Karpas-422 (cell line): ENCODE results near the gene ST7L. TPM values are rescaled to one million over a fixed set of nuclear protein-coding genes. Genes with fewer than 3 reads are reported as not detected.

Source experiments
- DNase-seq: peaks from one replicate; pipeline ENCODE4 v3.0.0-alpha.2; 2015
- H2AFZ ChIP-seq: fragments of 200-600 bp; sonication (generic); 2 replicates; pipeline ENCODE4 v1.6.1; 2014; ENCODE audit warnings: antibody characterized with exemption, low read length, mixed read lengths
- H3K27ac ChIP-seq: fragments of 200-600 bp; sonication (generic); 2 replicates; pipeline ENCODE4 v1.5.1; 2014; ENCODE audit warnings: mild to moderate bottlenecking, low read length, moderate library complexity
- H3K27me3 ChIP-seq: fragments of 200-600 bp; sonication (generic); 2 replicates; pipeline ENCODE4 v1.6.1; 2014; ENCODE audit warnings: low read length, mixed read lengths
- H3K36me3 ChIP-seq: fragments of 200-600 bp; sonication (generic); 2 replicates; pipeline ENCODE4 v1.6.1; 2014; ENCODE audit warnings: low read length, mixed read lengths; ENCODE audit not compliant: insufficient read depth
- H3K4me1 ChIP-seq: fragments of 200-600 bp; sonication (generic); 2 replicates; pipeline ENCODE4 v1.6.1; 2014; ENCODE audit warnings: mild to moderate bottlenecking, low read length, mixed read lengths
- H3K4me2 ChIP-seq: fragments of 200-600 bp; sonication (generic); 2 replicates; pipeline ENCODE4 v1.6.1; 2014; ENCODE audit warnings: low read length, low read depth, mild to moderate bottlenecking; ENCODE audit not compliant: poor library complexity, severe bottlenecking
- H3K4me3 ChIP-seq: fragments of 200-600 bp; sonication (generic); 2 replicates; pipeline ENCODE4 v1.5.1; 2014; ENCODE audit warnings: mild to moderate bottlenecking, antibody characterized with exemption, low read length, mixed read lengths
- H3K79me2 ChIP-seq: fragments of 200-600 bp; sonication (generic); 2 replicates; pipeline ENCODE4 v1.6.1; 2014; ENCODE audit warnings: mild to moderate bottlenecking, low read length, mixed read lengths
- H3K9ac ChIP-seq: fragments of 200-600 bp; sonication (generic); 2 replicates; pipeline ENCODE4 v1.6.0; 2014; ENCODE audit warnings: low read length
- H3K9me2 ChIP-seq: fragments of 200-600 bp; sonication (generic), shearing (Covaris generic); replicated peaks from 2 replicates; pipeline ENCODE4 v1.6.0; 2014; ENCODE audit warnings: mild to moderate bottlenecking, low read length, moderate library complexity; ENCODE audit not compliant: insufficient read depth
- H3K9me3 ChIP-seq: fragments of 300-700, 200-600 bp; sonication (generic); 2 replicates; pipeline ENCODE4 v1.6.1; 2014; ENCODE audit warnings: low read length, mixed read lengths
- H4K20me1 ChIP-seq: fragments of 200-600 bp; sonication (generic); 2 replicates; pipeline ENCODE4 v1.6.1; 2014; ENCODE audit warnings: mild to moderate bottlenecking, antibody characterized with exemption, low read length, low read depth; ENCODE audit not compliant: insufficient read depth
- total RNA-seq: library from RNA; depleted of rRNA; stranded (reverse); fragments of >200 nt; shearing (Covaris generic); gene quantifications from 2 replicates; pipeline ENCODE4 v1.2.3, GENCODE V29; 2014; ENCODE audit warnings: low replicate concordance

Gene ST7L
- total RNA-seq, 1 experiment from 2014 or later, result 14.4 TPM

GRCh38 chr1:112540226-112540794 lies 78.6 kb downstream of the ST7L start:
- Histone ChIP-seq H3K9me2 (no peaks in the 10 kb centered on the region), H3K9ac (no peak overlapping the region), H4K20me1 (no peaks in the 10 kb centered on the region), H3K9me3 (no peaks in the 10 kb centered on the region), H3K36me3 (no peaks in the 10 kb centered on the region), H3K27ac (no peak overlapping the region), H2AFZ (no peak overlapping the region), H3K27me3 (no peaks in the 10 kb centered on the region), H3K4me3 (no peak overlapping the region), H3K4me2 (no peak overlapping the region), H3K4me1 (no peaks in the 10 kb centered on the region), H3K79me2 (no peaks in the 10 kb centered on the region)
- DNase-seq, result no peak

- Histone ChIP-seq H3K27ac (no peak overlapping the region), H3K9me3 (no peaks in the 10 kb centered on the region), H3K9ac (no peak overlapping the region), H3K4me3 (no peak overlapping the region), H3K79me2 (no peaks in the 10 kb centered on the region), H3K36me3 (no peaks in the 10 kb centered on the region), H3K4me2 (no peak overlapping the region), H4K20me1 (no peaks in the 10 kb centered on the region), H3K4me1 (no peaks in the 10 kb centered on the region), H3K27me3 (no peaks in the 10 kb centered on the region), H2AFZ (no peak overlapping the region), H3K9me2 (no peaks in the 10 kb centered on the region)
- DNase-seq, result no peak
Measured at GRCh38 chr1:112538883-112539282, 80.1 kb downstream of the ST7L start.

GRCh38 chr1:112537456-112537855 lies 81.5 kb downstream of the ST7L start:
- Histone ChIP-seq H3K9ac (no peak overlapping the region), H3K79me2 (no peaks in the 10 kb centered on the region), H3K27me3 (no peaks in the 10 kb centered on the region), H4K20me1 (no peaks in the 10 kb centered on the region), H3K36me3 (no peaks in the 10 kb centered on the region), H3K4me3 (no peak overlapping the region), H3K9me3 (no peaks in the 10 kb centered on the region), H3K27ac (no peak overlapping the region), H2AFZ (no peak overlapping the region), H3K4me2 (no peak overlapping the region), H3K4me1 (no peaks in the 10 kb centered on the region), H3K9me2 (no peaks in the 10 kb centered on the region)
- no peak for DNase-seq

GRCh38 chr1:112536561-112536960 lies 82.4 kb downstream of the ST7L start:
- H4K20me1 ChIP-seq, result no peaks in the 10 kb centered on the region
- DNase-seq, result no peak
- H3K4me1 ChIP-seq, result no peaks in the 10 kb centered on the region
- no peak overlapping the region for H3K27ac ChIP-seq
- no peak overlapping the region for H2AFZ ChIP-seq
- no peaks in the 10 kb centered on the region for H3K9me2 ChIP-seq
- H3K4me2 ChIP-seq, result no peak overlapping the region
- H3K79me2 ChIP-seq, result no peaks in the 10 kb centered on the region
- H3K36me3 ChIP-seq, result no peaks in the 10 kb centered on the region
- no peaks in the 10 kb centered on the region for H3K9me3 ChIP-seq
- H3K9ac ChIP-seq, result no peak overlapping the region
- no peak overlapping the region for H3K4me3 ChIP-seq
- no peaks in the 10 kb centered on the region for H3K27me3 ChIP-seq

GRCh38 chr1:112533029-112533428 lies 85.9 kb downstream of the ST7L start:
- Histone ChIP-seq H3K9ac (no peak overlapping the region), H3K4me3 (no peak overlapping the region), H3K36me3 (no peaks in the 10 kb centered on the region), H2AFZ (no peak overlapping the region), H3K79me2 (no peaks in the 10 kb centered on the region), H4K20me1 (no peaks in the 10 kb centered on the region), H3K27ac (no peak overlapping the region), H3K9me2 (no peaks in the 10 kb centered on the region), H3K4me1 (no peaks in the 10 kb centered on the region), H3K9me3 (no peaks in the 10 kb centered on the region), H3K4me2 (no peak overlapping the region), H3K27me3 (no peaks in the 10 kb centered on the region)
- DNase-seq, result no peak

- no peak for DNase-seq
- Histone ChIP-seq H3K4me3 (no peak overlapping the region), H3K9ac (no peak overlapping the region), H3K9me2 (no peaks in the 10 kb centered on the region), H3K27me3 (no peaks in the 10 kb centered on the region), H3K79me2 (no peaks in the 10 kb centered on the region), H3K4me1 (no peaks in the 10 kb centered on the region), H3K36me3 (no peaks in the 10 kb centered on the region), H4K20me1 (no peaks in the 10 kb centered on the region), H3K27ac (no peak overlapping the region), H2AFZ (no peak overlapping the region), H3K4me2 (no peak overlapping the region), H3K9me3 (no peaks in the 10 kb centered on the region)
Measured at GRCh38 chr1:112532064-112532463, 86.9 kb downstream of the ST7L start.

- Histone ChIP-seq H3K27ac (no peak overlapping the region), H3K9me3 (no peaks in the 10 kb centered on the region), H3K4me1 (no peaks in the 10 kb centered on the region), H3K4me2 (no peak overlapping the region), H2AFZ (no peak overlapping the region), H3K36me3 (no peaks in the 10 kb centered on the region), H4K20me1 (no peaks in the 10 kb centered on the region), H3K9ac (no peak overlapping the region), H3K4me3 (no peak overlapping the region), H3K27me3 (no peaks in the 10 kb centered on the region), H3K79me2 (no peaks in the 10 kb centered on the region), H3K9me2 (no peaks in the 10 kb centered on the region)
- no peak for DNase-seq
Measured at GRCh38 chr1:112530832-112531231, 88.1 kb downstream of the ST7L start.

GRCh38 chr1:112529301-112529700 lies 89.6 kb downstream of the ST7L start:
- Histone ChIP-seq H3K4me2 (no peak overlapping the region), H3K4me1 (no peaks in the 10 kb centered on the region), H3K9me3 (no peaks in the 10 kb centered on the region), H3K27ac (no peak overlapping the region), H4K20me1 (no peaks in the 10 kb centered on the region), H3K79me2 (no peaks in the 10 kb centered on the region), H3K9me2 (no peaks in the 10 kb centered on the region), H3K36me3 (no peaks in the 10 kb centered on the region), H2AFZ (no peak overlapping the region), H3K9ac (no peak overlapping the region), H3K4me3 (no peak overlapping the region), H3K27me3 (no peaks in the 10 kb centered on the region)
- DNase-seq, result no peak

GRCh38 chr1:112528076-112528475 lies 90.9 kb downstream of the ST7L start:
- Histone ChIP-seq H3K4me2 (no peak overlapping the region), H3K9ac (no peak overlapping the region), H3K4me1 (no peaks in the 10 kb centered on the region)

More at GRCh38 chr1:112528076-112528475, 90.9 kb downstream of the ST7L start:
- H2AFZ ChIP-seq, result no peak overlapping the region
- H3K27ac ChIP-seq, result no peak overlapping the region
- no peaks in the 10 kb centered on the region for H3K79me2 ChIP-seq
- no peak for DNase-seq
- no peaks in the 10 kb centered on the region for H4K20me1 ChIP-seq
- no peaks in the 10 kb centered on the region for H3K36me3 ChIP-seq
- no peak overlapping the region for H3K4me3 ChIP-seq
- no peaks in the 10 kb centered on the region for H3K9me3 ChIP-seq
- no peaks in the 10 kb centered on the region for H3K9me2 ChIP-seq
- no peaks in the 10 kb centered on the region for H3K27me3 ChIP-seq
